Gastrocnemius medialis (tissue), 4 donors: ENCODE data around the gene MGMT. TPM values are rescaled to one million over a fixed set of nuclear protein-coding genes. Genes with fewer than 3 reads are reported as not detected.

Experiments
- ATAC-seq, 2 donors: fragments of 150-250 bp; one replicate each; pipeline ENCODE4 v1.9.1; 2016
- DNase-seq, 2 donors: peaks; one replicate each; pipeline ENCODE4 v3.0.0-alpha.2; 2019
- H3K27ac ChIP-seq, 4 donors: fragments of 200-600 bp; sonication (generic); 1 replicate in 1 of 4; 2 replicates in 3 of 4; pipeline ENCODE4 v1.5.1; 2016 to 2018; ENCODE audit warnings: mild to moderate bottlenecking in 2 of 4, moderate library complexity in 1 of 4
- H3K27me3 ChIP-seq, 3 donors: fragments of 200-600 bp; sonication (generic) in 2 of 3; 1 replicate in 1 of 3; 2 replicates in 2 of 3; pipeline versions ENCODE4 v1.5.1 to v1.6.0; 2016 to 2019; ENCODE audit warnings: mild to moderate bottlenecking in 1 of 3, moderate library complexity in 1 of 3
- H3K36me3 ChIP-seq, 2 donors: fragments of 200-600 bp; sonication (generic) in 1 of 2; one replicate each; pipeline ENCODE4 v1.5.1; 2017 to 2018
- H3K4me1 ChIP-seq, 2 donors: fragments of 200-600 bp; sonication (generic) in 1 of 2; one replicate each; pipeline ENCODE4 v1.5.1; 2016 to 2017; ENCODE audit warnings: mild to moderate bottlenecking in 2 of 2
- H3K4me3 ChIP-seq, 4 donors: fragments of 200-600 bp; sonication (generic) in 3 of 4; 1 replicate in 1 of 4; 2 replicates in 3 of 4; pipeline ENCODE4 v1.5.1; 2016 to 2019; ENCODE audit warnings: mild to moderate bottlenecking in 2 of 4
- H3K9me3 ChIP-seq, 3 donors: fragments of 200-600 bp; sonication (generic) in 2 of 3; 1 replicate in 1 of 3; 2 replicates in 2 of 3; pipeline ENCODE4 v1.5.1; 2016 to 2019
- POLR2A ChIP-seq, 2 donors: fragments of 450-650 bp; IDR thresholded peaks; one replicate each; pipeline ENCODE4 v1.6.1; 2017; ENCODE audit warnings: antibody characterized with exemption in 2 of 2, mild to moderate bottlenecking in 2 of 2, moderate library complexity in 2 of 2
- in situ Hi-C, 4 donors: fragments of 200-750 bp; cut with MboI; loops; one replicate each; pipeline versions ENCODE4 v1.15.0 to v1.8.0; 2017; ENCODE audit warnings: low sequenced_read_pairs in 4 of 4
- intact Hi-C: fragments of 100-400 bp; cut with DNase I; formaldehyde crosslinking; loops from one replicate; pipeline ENCODE4 v1.15.1; 2023; ENCODE audit warnings: low total_unique reads
- total RNA-seq, 4 donors: library from RNA; depleted of rRNA; stranded (reverse); fragments of >200 nt; gene quantifications; one replicate each; pipeline versions ENCODE4 v1.1.0 to v1.2.3, GENCODE V29; 2016
- TF ChIP-seq, protein P1 (sequence below), 5 experiments: fragments of 450-650 bp in 3 of 5; fragments of 200-600 bp in 2 of 5; sonication (generic) in 2 of 5; IDR thresholded peaks in 4 of 5; conservative IDR thresholded peaks in 1 of 5; 1 replicate in 4 of 5; 2 replicates in 1 of 5; pipeline ENCODE4 v1.5.1; 2016 to 2019; ENCODE audit warnings: antibody characterized with exemption in 5 of 5, mild to moderate bottlenecking in 3 of 5, moderate library complexity in 3 of 5

MGMT gene
- total RNA-seq, 4 donors from 2014 or later: 8.9 to 20.7 (median 17.1) TPM

- no peaks in the 10 kb centered on the region for H3K4me1 ChIP-seq
- H3K27me3 ChIP-seq: no peaks in the 10 kb centered on the region
- H3K27ac ChIP-seq: no peak overlapping the region
- ATAC-seq (no peak), DNase-seq (no peak)
- in situ Hi-C loops: no loop called here
- H3K4me3 ChIP-seq: no peak overlapping the region
- intact Hi-C loops: no loop called here
- no peaks in the 10 kb centered on the region for H3K36me3 ChIP-seq
- TF ChIP-seq POLR2A (IDR thresholded peaks at IDR 0.05): no peak
- TF ChIP-seq, protein P1, sequence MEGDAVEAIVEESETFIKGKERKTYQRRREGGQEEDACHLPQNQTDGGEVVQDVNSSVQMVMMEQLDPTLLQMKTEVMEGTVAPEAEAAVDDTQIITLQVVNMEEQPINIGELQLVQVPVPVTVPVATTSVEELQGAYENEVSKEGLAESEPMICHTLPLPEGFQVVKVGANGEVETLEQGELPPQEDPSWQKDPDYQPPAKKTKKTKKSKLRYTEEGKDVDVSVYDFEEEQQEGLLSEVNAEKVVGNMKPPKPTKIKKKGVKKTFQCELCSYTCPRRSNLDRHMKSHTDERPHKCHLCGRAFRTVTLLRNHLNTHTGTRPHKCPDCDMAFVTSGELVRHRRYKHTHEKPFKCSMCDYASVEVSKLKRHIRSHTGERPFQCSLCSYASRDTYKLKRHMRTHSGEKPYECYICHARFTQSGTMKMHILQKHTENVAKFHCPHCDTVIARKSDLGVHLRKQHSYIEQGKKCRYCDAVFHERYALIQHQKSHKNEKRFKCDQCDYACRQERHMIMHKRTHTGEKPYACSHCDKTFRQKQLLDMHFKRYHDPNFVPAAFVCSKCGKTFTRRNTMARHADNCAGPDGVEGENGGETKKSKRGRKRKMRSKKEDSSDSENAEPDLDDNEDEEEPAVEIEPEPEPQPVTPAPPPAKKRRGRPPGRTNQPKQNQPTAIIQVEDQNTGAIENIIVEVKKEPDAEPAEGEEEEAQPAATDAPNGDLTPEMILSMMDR (IDR thresholded peaks at IDR 0.05 in 4 of 5, conservative IDR thresholded peaks at IDR 0.05 in 1 of 5): no peak
- no peaks in the 10 kb centered on the region for H3K9me3 ChIP-seq
These were observed 38.5 kb downstream of the MGMT start for GRCh38 chr10:129505500-129506075.

DNA sequence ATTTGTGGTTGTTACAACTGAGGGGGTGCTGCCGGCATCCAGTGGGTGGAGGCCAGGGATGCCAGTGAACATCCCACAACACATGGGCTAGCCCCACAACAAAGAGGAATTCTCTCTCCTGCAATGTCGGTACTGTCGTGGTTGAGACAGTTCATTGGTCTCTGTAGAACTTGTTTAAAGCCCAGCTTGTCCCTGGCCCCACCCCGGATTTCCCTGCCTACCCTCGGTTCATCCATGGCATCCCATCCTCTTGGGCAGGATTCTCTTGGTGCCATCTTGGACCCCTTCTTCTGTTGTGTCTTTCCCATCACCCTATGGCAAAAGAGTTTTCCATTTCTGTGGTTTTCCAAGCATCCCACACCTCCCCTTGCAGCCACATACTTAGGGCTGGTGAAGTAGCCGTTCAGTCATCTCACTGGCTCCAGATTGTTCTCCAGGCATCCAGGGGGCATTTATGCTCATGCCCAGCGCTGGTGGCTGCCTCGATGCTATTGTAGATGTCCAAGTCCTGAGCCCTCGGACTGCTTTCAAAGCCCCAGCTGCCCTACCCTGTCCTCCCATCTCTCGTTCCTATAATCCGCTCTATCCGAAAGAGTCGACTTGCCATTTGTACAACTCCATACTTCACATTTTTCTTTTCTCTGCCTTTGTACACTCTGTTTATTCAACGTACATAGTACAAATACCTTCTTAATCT, 39.2 kb downstream of the MGMT start:
- H3K4me1 ChIP-seq: no peaks in the 10 kb centered on the region
- H3K27me3 ChIP-seq: no peaks in the 10 kb centered on the region
- DNase-seq (no peak), ATAC-seq (no peak)
- no peak overlapping the region for H3K4me3 ChIP-seq
- H3K9me3 ChIP-seq: no peaks in the 10 kb centered on the region
- intact Hi-C loops: no loop called here
- TF ChIP-seq, protein P1 (IDR thresholded peaks at IDR 0.05 in 4 of 5, conservative IDR thresholded peaks at IDR 0.05 in 1 of 5): no peak
- TF ChIP-seq POLR2A (IDR thresholded peaks at IDR 0.05): no peak
- H3K36me3 ChIP-seq: no peaks in the 10 kb centered on the region
- in situ Hi-C loops: no loop called here
- H3K27ac ChIP-seq: no peak overlapping the region

GRCh38 chr10:129507216-129507889, 40.3 kb downstream of the MGMT start:
- DNase-seq (no peak), ATAC-seq (no peak)
- Histone ChIP-seq H3K27me3 (no peaks in the 10 kb centered on the region), H3K27ac (no peak overlapping the region), H3K36me3 (no peaks in the 10 kb centered on the region), H3K9me3 (no peaks in the 10 kb centered on the region), H3K4me1 (no peaks in the 10 kb centered on the region), H3K4me3 (no peak overlapping the region)
- in situ Hi-C loops (no loop called here), intact Hi-C loops (no loop called here)
- no peak for TF ChIP-seq POLR2A (IDR thresholded peaks at IDR 0.05)

- no peaks in the 10 kb centered on the region for H3K9me3 ChIP-seq
- no peak for ATAC-seq
- no peaks in the 10 kb centered on the region for H3K27me3 ChIP-seq
- H3K4me3 ChIP-seq: no peak overlapping the region
- no peak overlapping the region for H3K27ac ChIP-seq
- intact Hi-C loops (no loop called here), in situ Hi-C loops (no loop called here)
- no peaks in the 10 kb centered on the region for H3K36me3 ChIP-seq
- no peak for DNase-seq
- no peaks in the 10 kb centered on the region for H3K4me1 ChIP-seq
- TF ChIP-seq POLR2A (IDR thresholded peaks at IDR 0.05): no peak
- TF ChIP-seq, protein P1 (IDR thresholded peaks at IDR 0.05 in 4 of 5, conservative IDR thresholded peaks at IDR 0.05 in 1 of 5): no peak
These were observed 42.1 kb downstream of the MGMT start for GRCh38 chr10:129509155-129509554.

DNA sequence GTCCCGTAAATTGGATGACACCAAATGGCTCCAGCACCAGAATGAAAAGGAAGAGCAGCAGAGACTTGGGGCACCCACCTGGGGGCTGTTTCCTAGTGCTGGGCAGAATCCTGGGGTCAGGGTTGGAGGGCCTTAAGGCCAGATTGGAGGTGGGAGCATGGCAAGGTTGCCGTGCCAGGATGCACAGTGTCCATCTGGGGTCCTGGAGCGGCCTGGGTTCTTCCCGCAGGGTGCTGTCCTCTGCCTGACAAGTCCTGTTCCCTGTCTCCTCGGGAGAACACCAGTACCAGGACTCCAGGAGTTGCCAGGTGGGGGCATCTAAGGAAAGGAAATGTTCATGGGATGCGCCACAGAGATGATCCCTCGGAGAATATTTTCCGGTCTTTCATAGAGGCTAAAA, 42.8 kb downstream of the MGMT start:
- no peak for DNase-seq
- in situ Hi-C loops: no loop called here
- no peaks in the 10 kb centered on the region for H3K9me3 ChIP-seq

More for the DNA sequence above, 42.8 kb downstream of the MGMT start:
- Histone ChIP-seq H3K4me3 (no peak overlapping the region), H3K36me3 (no peaks in the 10 kb centered on the region), H3K27me3 (no peaks in the 10 kb centered on the region), H3K4me1 (no peaks in the 10 kb centered on the region), H3K27ac (no peak overlapping the region)
- TF ChIP-seq, protein P1 (IDR thresholded peaks at IDR 0.05 in 4 of 5, conservative IDR thresholded peaks at IDR 0.05 in 1 of 5): no peak
- no peak for TF ChIP-seq POLR2A (IDR thresholded peaks at IDR 0.05)
- ATAC-seq: no peak
- intact Hi-C loops: no loop called here
